ENCODE results near the gene SHMT1. TPM values are rescaled to one million over a fixed set of nuclear protein-coding genes. Genes with fewer than 3 reads are reported as not detected.
A peak's percentile ranks its signal among the peaks of the same experiment; 100 is the strongest.

SHMT1 gene
- polyA plus RNA-seq, 3 donors = 4.2 to 17.9 (median 16.6) TPM

DNA sequence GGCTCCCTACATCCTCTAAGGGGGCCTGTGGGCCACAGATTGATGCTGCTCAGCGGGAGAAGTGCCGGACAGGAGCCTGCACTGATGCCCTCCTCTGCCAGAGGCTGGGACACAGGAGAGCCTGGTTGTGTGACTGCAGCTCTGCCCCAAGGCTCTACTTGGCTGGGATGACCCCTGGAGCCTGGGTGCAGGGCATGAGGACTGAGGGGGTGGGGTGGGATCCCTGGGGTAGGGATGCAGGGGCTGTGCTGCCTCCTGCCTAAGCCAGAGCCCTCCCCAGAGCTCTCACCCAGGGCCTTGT lies 14.8 kb upstream of the SHMT1 start:
- H3K27ac ChIP-seq (ENCODE audit: low read depth in 1 of 2, low read length in 2 of 2) = no peak overlapping the region
- TF ChIP-seq, protein P1, sequence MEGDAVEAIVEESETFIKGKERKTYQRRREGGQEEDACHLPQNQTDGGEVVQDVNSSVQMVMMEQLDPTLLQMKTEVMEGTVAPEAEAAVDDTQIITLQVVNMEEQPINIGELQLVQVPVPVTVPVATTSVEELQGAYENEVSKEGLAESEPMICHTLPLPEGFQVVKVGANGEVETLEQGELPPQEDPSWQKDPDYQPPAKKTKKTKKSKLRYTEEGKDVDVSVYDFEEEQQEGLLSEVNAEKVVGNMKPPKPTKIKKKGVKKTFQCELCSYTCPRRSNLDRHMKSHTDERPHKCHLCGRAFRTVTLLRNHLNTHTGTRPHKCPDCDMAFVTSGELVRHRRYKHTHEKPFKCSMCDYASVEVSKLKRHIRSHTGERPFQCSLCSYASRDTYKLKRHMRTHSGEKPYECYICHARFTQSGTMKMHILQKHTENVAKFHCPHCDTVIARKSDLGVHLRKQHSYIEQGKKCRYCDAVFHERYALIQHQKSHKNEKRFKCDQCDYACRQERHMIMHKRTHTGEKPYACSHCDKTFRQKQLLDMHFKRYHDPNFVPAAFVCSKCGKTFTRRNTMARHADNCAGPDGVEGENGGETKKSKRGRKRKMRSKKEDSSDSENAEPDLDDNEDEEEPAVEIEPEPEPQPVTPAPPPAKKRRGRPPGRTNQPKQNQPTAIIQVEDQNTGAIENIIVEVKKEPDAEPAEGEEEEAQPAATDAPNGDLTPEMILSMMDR (IDR thresholded peaks at IDR 0.05) = no peak
- peaks cover 0 to 23% of the 10 kb centered on the region in 2 donors for H3K27me3 ChIP-seq (ENCODE audit: control insufficient read depth in 2 of 2, insufficient read depth in 2 of 2, low read length in 2 of 2)
- H3K27ac Mint-ChIP-seq = no peak overlapping the region
- no peak for DNase-seq
- 82% methylated on average over 2 of the region's 2 CpGs for WGBS (ENCODE audit: insufficient coverage)
- H3K4me1 ChIP-seq (ENCODE audit: control insufficient read depth in 1 of 2, insufficient read depth in 2 of 2, low read length in 2 of 2) = peaks cover 22 to 26% of the 10 kb centered on the region in 2 donors
- no peaks in the 10 kb centered on the region for H4K20me1 ChIP-seq (ENCODE audit: insufficient read depth, low read length)
- no peak overlapping the region for H3K9ac ChIP-seq (ENCODE audit: insufficient read depth, low read length, poor library complexity, severe bottlenecking)
- intact Hi-C loops (cut with micrococcal nuclease) = no loop called here
- H2AFZ ChIP-seq (ENCODE audit: insufficient read depth, low read depth, low read length, poor library complexity, severe bottlenecking) = no peak overlapping the region
- peaks cover 26 to 39% (median 34%) of the 10 kb centered on the region in 3 donors for H3K27me3 Mint-ChIP-seq (ENCODE audit: low read depth in 3 of 3)
- peaks cover 7% of the 10 kb centered on the region in 2 donors for H3K9me3 ChIP-seq (replicated peaks in 1 of 2; ENCODE audit: control insufficient read depth in 1 of 2, insufficient read depth in 1 of 2, low read length in 2 of 2)
- H3K79me2 ChIP-seq (ENCODE audit: insufficient read depth, low read length) = no peaks in the 10 kb centered on the region
- H3K4me3 ChIP-seq (replicated peaks in 1 of 3; ENCODE audit: low read depth in 2 of 3, low read length in 3 of 3) = no peak overlapping the region
- H3K4me2 ChIP-seq (replicated peaks; ENCODE audit: extremely low read depth, low read length, poor library complexity, severe bottlenecking) = no peak overlapping the region
- peaks cover 4% of the 10 kb centered on the region in 2 donors for H3K36me3 Mint-ChIP-seq
- peaks cover 7 to 18% (median 10%) of the 10 kb centered on the region in 7 donors for H3K9me3 Mint-ChIP-seq
- H3K36me3 ChIP-seq (replicated peaks in 1 of 2; ENCODE audit: control insufficient read depth in 1 of 2, insufficient read depth in 2 of 2, low read length in 2 of 2) = no peaks in the 10 kb centered on the region
- H3K4me3 Mint-ChIP-seq = no peak overlapping the region
- peaks cover 16% of the 10 kb centered on the region for H3K4me1 Mint-ChIP-seq

DNA sequence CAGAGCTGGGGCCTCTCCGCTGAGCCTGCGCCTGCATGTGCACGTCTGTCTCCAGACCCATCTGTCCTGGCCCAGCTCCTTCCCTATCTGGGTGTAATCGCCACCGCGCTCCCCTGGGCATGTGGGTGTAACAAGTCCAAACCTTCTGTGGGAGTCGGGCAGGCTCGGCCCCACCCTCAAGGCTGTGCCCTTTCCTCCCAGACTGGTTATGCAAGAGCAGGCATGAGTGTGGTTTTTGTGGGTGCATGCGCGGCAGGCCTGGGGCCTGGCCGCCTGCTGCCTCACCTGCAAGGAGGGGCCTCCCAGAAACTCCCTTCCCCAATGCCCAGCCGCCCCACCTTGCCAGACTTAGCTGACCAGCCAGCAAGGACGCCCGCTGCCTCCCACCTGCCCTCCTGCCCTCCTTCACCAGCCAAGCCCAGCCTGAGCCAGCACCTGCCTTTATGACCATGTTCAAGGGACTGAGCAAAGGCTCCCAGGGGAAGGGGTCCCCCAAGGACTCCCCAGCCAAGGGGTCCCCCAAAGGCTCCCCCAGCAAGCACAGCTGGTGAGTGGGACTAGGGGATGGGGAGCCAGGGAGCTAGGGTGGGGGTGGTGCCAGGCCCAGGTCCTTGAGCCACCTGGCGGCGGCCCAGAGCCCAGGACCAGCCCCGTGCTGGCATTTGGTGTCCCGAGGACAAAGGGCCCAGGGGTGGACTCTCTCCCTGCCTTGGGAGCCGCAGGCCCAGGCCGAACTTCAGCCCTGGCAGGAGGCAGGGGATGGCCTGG lies 14.3 kb upstream of the SHMT1 start, which contains the start of gene EVPLL:
TSS of gene EVPLL (plus strand) at position 342 of the 768 bp plus-strand sequence. CDS start 3,160 bp downstream, outside the sequence.
- DNase-seq = peak; percentile 57 to 78 (median 68)
- TF ChIP-seq, protein P1 (IDR thresholded peaks at IDR 0.05) = no peak
- Histone ChIP-seq H3K79me2 (ENCODE audit: insufficient read depth, low read length) (no peaks in the 10 kb centered on the region), H3K9ac (ENCODE audit: insufficient read depth, low read length, poor library complexity, severe bottlenecking) (peak within 1 kb of the TSS; percentile 36), H3K27me3 (ENCODE audit: control insufficient read depth in 2 of 2, insufficient read depth in 2 of 2, low read length in 2 of 2) (peaks cover 0 to 17% of the 10 kb centered on the region in 2 donors), H4K20me1 (ENCODE audit: insufficient read depth, low read length) (no peaks in the 10 kb centered on the region), H3K9me3 (replicated peaks in 1 of 2; ENCODE audit: control insufficient read depth in 1 of 2, insufficient read depth in 1 of 2, low read length in 2 of 2) (peaks cover 7% of the 10 kb centered on the region in 2 donors), H3K4me2 (replicated peaks; ENCODE audit: extremely low read depth, low read length, poor library complexity, severe bottlenecking) (peak within 1 kb of the TSS; percentile 53), H3K36me3 (replicated peaks in 1 of 2; ENCODE audit: control insufficient read depth in 1 of 2, insufficient read depth in 2 of 2, low read length in 2 of 2) (no peaks in the 10 kb centered on the region), H3K27ac (ENCODE audit: low read depth in 1 of 2, low read length in 2 of 2) (no peak within 1 kb of the TSS), H3K4me3 (replicated peaks in 1 of 3; ENCODE audit: low read depth in 2 of 3, low read length in 3 of 3) (peak within 1 kb of the TSS in 1 of 3 experiments; percentile 28), H3K4me1 (ENCODE audit: control insufficient read depth in 1 of 2, insufficient read depth in 2 of 2, low read length in 2 of 2) (peaks cover 22 to 26% of the 10 kb centered on the region in 2 donors), H2AFZ (ENCODE audit: insufficient read depth, low read depth, low read length, poor library complexity, severe bottlenecking) (peak within 1 kb of the TSS; percentile 46)
- H3K27ac Mint-ChIP-seq = peak within 1 kb of the TSS in 6 of 7 donors; percentile 12 to 74 (median 39)
- intact Hi-C loops (cut with micrococcal nuclease) = no loop called here
- 34% methylated on average over 13 of the region's 20 CpGs for WGBS (ENCODE audit: insufficient coverage)
- peaks cover 4% of the 10 kb centered on the region in 2 donors for H3K36me3 Mint-ChIP-seq
- H3K9me3 Mint-ChIP-seq = peaks cover 7 to 18% (median 10%) of the 10 kb centered on the region in 7 donors
- H3K4me3 Mint-ChIP-seq = peak within 1 kb of the TSS in 1 of 2 donors; percentile 70
- H3K4me1 Mint-ChIP-seq = peaks cover 16% of the 10 kb centered on the region
- H3K27me3 Mint-ChIP-seq (ENCODE audit: low read depth in 3 of 3) = peaks cover 23 to 34% (median 28%) of the 10 kb centered on the region in 3 donors

Data from CD14-positive monocyte (primary cell).